ENCODE results near the gene ANKLE1. TPM values are rescaled to one million over a fixed set of nuclear protein-coding genes. Genes with fewer than 3 reads are reported as not detected.

The ANKLE1 gene
- total RNA-seq, 1 experiment from 2014 or later: 16.5 TPM

DNA sequence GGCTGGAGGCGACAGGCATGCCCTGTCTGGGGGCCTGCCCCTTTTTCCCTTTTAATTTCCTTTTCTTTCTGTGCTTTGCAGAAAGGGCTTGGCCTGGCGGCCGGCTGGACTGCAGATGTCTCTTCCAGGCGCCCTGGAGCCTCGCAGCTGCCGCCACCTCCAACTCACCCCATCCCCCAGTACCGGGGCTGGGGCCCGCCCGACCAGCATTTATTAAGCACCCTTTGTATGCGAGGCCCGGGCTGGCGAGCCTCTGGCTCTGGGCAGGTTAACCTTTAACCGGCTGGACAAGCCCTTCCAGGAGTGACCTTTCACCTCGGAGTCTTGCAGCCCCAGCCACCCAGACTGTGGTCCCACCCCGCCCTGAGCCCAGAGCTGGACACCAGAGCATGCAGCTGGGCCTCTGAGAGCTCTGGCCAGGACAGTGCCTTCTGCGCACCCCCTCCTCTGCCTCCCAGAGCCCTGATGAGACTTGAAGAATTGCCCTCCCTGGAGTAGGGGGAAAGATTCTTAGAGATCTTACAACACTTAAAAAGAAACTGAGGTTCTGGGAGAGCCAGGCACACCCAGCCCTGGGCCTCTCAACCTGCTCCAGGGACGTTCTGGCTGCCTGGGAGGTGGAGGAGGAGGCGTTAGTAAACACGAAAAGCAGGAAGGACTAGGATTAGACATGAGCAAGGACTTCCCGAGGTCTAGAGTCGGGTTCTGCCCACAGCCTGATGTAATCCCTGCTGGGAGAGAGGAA, 34.8 kb upstream of the ANKLE1 start:
- no peak overlapping the region for H2AFZ ChIP-seq (ENCODE audit: low read length)
- H3T11ph ChIP-seq (ENCODE audit: low read length): no peak overlapping the region
- H2BK120ac ChIP-seq (ENCODE audit: low read depth, low read length, poor library complexity, severe bottlenecking): no peak overlapping the region
- Mint-ChIP-seq H3K4me1 (peaks cover 34 to 48% of the 10 kb centered on the region in 2 experiments), H3K27me3 (ENCODE audit: low read depth) (peaks cover 2% of the 10 kb centered on the region; the same call in 1 of the 2 replicates), H3K27ac (peak overlapping the region; percentile 95 to 97 (median 97); a peak in 6 of 7 replicates), H3K36me3 (ENCODE audit: insufficient read depth in 1 of 3, low read depth in 3 of 3) (peaks cover 0 to 10% (median 4%) of the 10 kb centered on the region in 3 experiments; a peak in 5 of 7 replicates), H3K9me3 (peaks cover 0 to 3% of the 10 kb centered on the region in 2 experiments; a peak in 1 of 5 replicates), H3K4me3 (peak overlapping the region; percentile 79 to 89)
- no peak overlapping the region for H4K8ac ChIP-seq (replicated peaks; ENCODE audit: insufficient read length, low read depth, low read length)
- H2AK5ac ChIP-seq (ENCODE audit: insufficient read length, low read length): no peak overlapping the region
- H2BK20ac ChIP-seq (ENCODE audit: low read depth, low read length, poor library complexity, severe bottlenecking): no peak overlapping the region
- H3K4me1 ChIP-seq (ENCODE audit: insufficient read depth, low read length): peaks cover 4% of the 10 kb centered on the region; the same call in 1 of the 2 replicates
- H3K27ac ChIP-seq (ENCODE audit: insufficient read length, low read depth, low read length): no peak overlapping the region
- H3K18ac ChIP-seq (ENCODE audit: insufficient read length, low read depth, low read length): peak overlapping the region; percentile 51
- H3K27me3 ChIP-seq (ENCODE audit: insufficient read depth, low read length): no peaks in the 10 kb centered on the region
- no peak overlapping the region for H3K9ac ChIP-seq (ENCODE audit: extremely low read depth, insufficient read length, low read length)
- no peak overlapping the region for H3K4ac ChIP-seq (ENCODE audit: low read depth, low read length)
- DNase-seq: no peak
- no peak overlapping the region for H2BK15ac ChIP-seq (ENCODE audit: low read depth, low read length)
- no peaks in the 10 kb centered on the region for H3K79me1 ChIP-seq (ENCODE audit: insufficient read depth, low read depth, low read length, poor library complexity, severe bottlenecking)
- no peak overlapping the region for H2BK5ac ChIP-seq (ENCODE audit: insufficient read length, low read length)
- no peaks in the 10 kb centered on the region for H4K20me1 ChIP-seq (ENCODE audit: control insufficient read depth, insufficient read depth, insufficient read length)
- no peak overlapping the region for H3K14ac ChIP-seq (ENCODE audit: insufficient read depth, low read length)
- TF ChIP-seq CTCF (conservative IDR thresholded peaks at IDR 0.05): no peak
- H3K56ac ChIP-seq (ENCODE audit: insufficient read length, low read depth, low read length): no peak overlapping the region
- no CpG with 5 or more reads among the region's 21 CpGs for WGBS (ENCODE audit: extremely low coverage, insufficient read length, low lambda C conversion rate)
- no peak overlapping the region for H4K91ac ChIP-seq (ENCODE audit: insufficient read length, low read depth, low read length)
- no peak overlapping the region for H3K23ac ChIP-seq (ENCODE audit: insufficient read length, low read depth, low read length)
- peak overlapping the region; percentile 8 for H3K4me2 ChIP-seq (ENCODE audit: insufficient read depth, insufficient read length, low read length)
- no peak overlapping the region for H2BK12ac ChIP-seq (ENCODE audit: insufficient read length, low read depth, low read length)
- peaks cover 21% of the 10 kb centered on the region; the same call in 1 of the 2 replicates for H3K79me2 ChIP-seq (ENCODE audit: insufficient read depth, low read length)
- H4K5ac ChIP-seq (ENCODE audit: insufficient read length, low read depth, low read length): no peak overlapping the region
- peaks cover 17% of the 10 kb centered on the region for H3K23me2 ChIP-seq (ENCODE audit: insufficient read length, low read depth, low read length, poor library complexity, severe bottlenecking)
- H3K9me3 ChIP-seq (ENCODE audit: control insufficient read depth, low read depth, low read length): no peaks in the 10 kb centered on the region

Measured in H9 (cell line).